Smooth muscle cell (in vitro differentiated cells): ENCODE data around the gene UQCC2. TPM values are rescaled to one million over a fixed set of nuclear protein-coding genes. Genes with fewer than 3 reads are reported as not detected.

Source experiments
- DNase-seq: peaks from one replicate; lab custom pipeline; 2025; ENCODE audit not compliant: unreplicated experiment; lab: John Stamatoyannopoulos, UW
- H2AFZ ChIP-seq: fragments of 200-600 bp; sonication (generic); 2 replicates; pipeline ENCODE4 v1.6.0; 2016; ENCODE audit warnings: antibody characterized with exemption, low read depth, mild to moderate bottlenecking
- H3F3A ChIP-seq: fragments of 200-600 bp; sonication (generic); 2 replicates; pipeline ENCODE4 v1.6.0; 2017; ENCODE audit warnings: antibody characterized with exemption, low read depth
- H3K27ac ChIP-seq: fragments of 200-600 bp; sonication (generic); 2 replicates; pipeline ENCODE4 v1.5.1; 2016; ENCODE audit warnings: low read depth, mild to moderate bottlenecking
- H3K27me3 ChIP-seq: fragments of 200-600 bp; sonication (generic); 2 replicates; pipeline ENCODE4 v1.6.1; 2016; ENCODE audit warnings: low read depth, mild to moderate bottlenecking
- H3K36me3 ChIP-seq: fragments of 200-600 bp; sonication (generic); 2 replicates; pipeline ENCODE4 v1.5.1; 2016; ENCODE audit warnings: low read depth
- H3K4me1 ChIP-seq: fragments of 200-600 bp; sonication (generic); 2 replicates; pipeline ENCODE4 v1.5.1; 2016; ENCODE audit warnings: low read depth
- H3K4me2 ChIP-seq: fragments of 200-600 bp; sonication (generic); 2 replicates; pipeline ENCODE4 v1.6.0; 2016; ENCODE audit warnings: mild to moderate bottlenecking
- H3K4me3 ChIP-seq: fragments of 200-600 bp; sonication (generic); 2 replicates; pipeline ENCODE4 v1.5.1; 2016; ENCODE audit warnings: mild to moderate bottlenecking
- H3K79me2 ChIP-seq: fragments of 200-600 bp; sonication (generic); 2 replicates; pipeline ENCODE4 v1.6.0; 2016; ENCODE audit warnings: low read depth, mild to moderate bottlenecking
- H3K9ac ChIP-seq: fragments of 200-600 bp; sonication (generic); 2 replicates; pipeline ENCODE4 v1.6.0; 2016; ENCODE audit warnings: low read depth
- H3K9me3 ChIP-seq: fragments of 200-600 bp; sonication (generic); replicated peaks from 2 replicates; pipeline ENCODE4 v1.5.1; 2016; ENCODE audit warnings: low read depth
- H4K20me1 ChIP-seq: fragments of 200-600 bp; sonication (generic); 2 replicates; pipeline ENCODE4 v1.6.0; 2016; ENCODE audit warnings: low read depth
- WGBS: methylation state at CpG from one replicate; pipeline ENCODE4 v1.1.7; 2016; ENCODE audit warnings: low lambda C conversion rate; 5-methylcytosine and 5-hydroxymethylcytosine counted together
- polyA plus RNA-seq: library from polyadenylated mRNA; unstranded; fragments of >200 nt; fragmentation: Nextera tagmentation; extraction: Ambion mirVana; gene quantifications from 2 replicates; pipeline ENCODE4 v1.2.1, GENCODE V29; 2016
- total RNA-seq: library from RNA; depleted of rRNA; stranded (reverse); fragments of >200 nt; gene quantifications from 2 replicates; pipeline ENCODE4 v1.2.3, GENCODE V29; 2014
- TF ChIP-seq, protein P1 (sequence below): fragments of 200-600 bp; sonication (generic); IDR thresholded peaks from 2 replicates; pipeline ENCODE4 v1.5.1; 2017; ENCODE audit warnings: borderline replicate concordance, mild to moderate bottlenecking, antibody characterized with exemption; ENCODE audit not compliant: insufficient read depth, poor library complexity, severe bottlenecking

The UQCC2 gene
- total and polyA plus RNA-seq, 2 experiments from 2014 or later = 67.3 to 208 TPM

DNA sequence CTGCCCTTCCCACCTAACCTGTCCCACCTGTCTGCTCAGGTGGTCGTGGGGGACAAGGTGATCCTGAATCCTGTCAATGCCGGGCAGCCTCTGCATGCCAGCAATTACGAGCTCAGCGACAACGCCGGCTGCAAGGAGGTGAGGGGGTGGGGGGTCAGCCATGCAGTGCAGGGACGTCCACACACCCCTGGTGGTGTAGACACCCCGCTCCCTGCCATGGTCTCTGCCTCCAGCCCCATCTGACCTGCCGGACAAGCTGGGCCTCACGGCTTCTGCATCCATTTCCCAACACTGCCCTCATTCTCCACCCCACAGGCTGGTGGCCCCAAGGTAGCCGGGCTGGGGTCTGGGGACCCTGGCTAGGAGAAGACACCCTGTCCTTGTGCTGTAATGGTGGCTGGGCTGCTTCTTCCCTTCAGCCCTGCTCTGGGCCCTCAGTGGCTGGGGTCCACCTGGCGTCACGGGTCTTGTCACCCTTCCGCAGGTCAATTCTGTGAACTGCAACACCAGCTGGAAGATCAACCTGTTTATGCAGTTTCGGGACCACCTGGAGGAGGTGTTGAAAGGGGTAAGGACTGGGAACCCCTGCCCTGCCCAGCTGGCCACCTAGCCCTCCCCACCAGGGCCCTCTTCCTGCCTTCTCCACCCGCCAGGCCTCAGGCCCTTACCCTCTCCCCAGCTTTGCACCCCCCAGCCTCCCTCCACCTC lies 52.4 kb downstream of the UQCC2 start:
- Histone ChIP-seq H3K27ac (no peak overlapping the region), H3K79me2 (no peaks in the 10 kb centered on the region), H3K27me3 (no peaks in the 10 kb centered on the region), H3K4me1 (no peaks in the 10 kb centered on the region), H3K36me3 (no peaks in the 10 kb centered on the region), H3K4me2 (no peak overlapping the region), H3K9ac (no peak overlapping the region), H3K9me3 (no peaks in the 10 kb centered on the region), H4K20me1 (no peaks in the 10 kb centered on the region), H3F3A (no peaks in the 10 kb centered on the region), H2AFZ (no peak overlapping the region), H3K4me3 (no peak overlapping the region)
- WGBS = 91% methylated on average over 14 of the region's 16 CpGs
- TF ChIP-seq, protein P1, sequence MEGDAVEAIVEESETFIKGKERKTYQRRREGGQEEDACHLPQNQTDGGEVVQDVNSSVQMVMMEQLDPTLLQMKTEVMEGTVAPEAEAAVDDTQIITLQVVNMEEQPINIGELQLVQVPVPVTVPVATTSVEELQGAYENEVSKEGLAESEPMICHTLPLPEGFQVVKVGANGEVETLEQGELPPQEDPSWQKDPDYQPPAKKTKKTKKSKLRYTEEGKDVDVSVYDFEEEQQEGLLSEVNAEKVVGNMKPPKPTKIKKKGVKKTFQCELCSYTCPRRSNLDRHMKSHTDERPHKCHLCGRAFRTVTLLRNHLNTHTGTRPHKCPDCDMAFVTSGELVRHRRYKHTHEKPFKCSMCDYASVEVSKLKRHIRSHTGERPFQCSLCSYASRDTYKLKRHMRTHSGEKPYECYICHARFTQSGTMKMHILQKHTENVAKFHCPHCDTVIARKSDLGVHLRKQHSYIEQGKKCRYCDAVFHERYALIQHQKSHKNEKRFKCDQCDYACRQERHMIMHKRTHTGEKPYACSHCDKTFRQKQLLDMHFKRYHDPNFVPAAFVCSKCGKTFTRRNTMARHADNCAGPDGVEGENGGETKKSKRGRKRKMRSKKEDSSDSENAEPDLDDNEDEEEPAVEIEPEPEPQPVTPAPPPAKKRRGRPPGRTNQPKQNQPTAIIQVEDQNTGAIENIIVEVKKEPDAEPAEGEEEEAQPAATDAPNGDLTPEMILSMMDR = no peak
- DNase-seq = no peak

DNA sequence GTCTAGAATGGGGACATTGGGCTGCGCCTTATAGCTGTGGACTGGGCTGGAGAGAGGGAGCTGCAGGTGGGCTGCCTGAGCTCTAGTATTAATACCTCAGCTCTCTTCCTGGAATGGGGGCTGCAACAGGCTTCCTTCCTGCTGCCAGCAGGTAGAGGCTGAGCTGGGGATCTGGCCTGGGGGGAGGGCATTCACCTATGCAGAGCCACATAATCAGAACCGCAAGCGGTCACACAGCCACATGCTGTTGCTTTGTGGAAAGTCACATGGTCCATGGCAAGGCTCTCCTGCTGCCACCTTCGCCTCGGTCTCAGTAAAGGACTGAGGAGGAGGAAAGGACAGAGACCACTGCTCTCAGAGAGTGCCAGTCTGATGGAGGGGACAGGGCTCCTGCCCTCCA lies 54.7 kb downstream of the UQCC2 start:
- Histone ChIP-seq H4K20me1 (no peaks in the 10 kb centered on the region), H3F3A (no peaks in the 10 kb centered on the region), H3K79me2 (no peaks in the 10 kb centered on the region), H3K27ac (no peak overlapping the region), H3K9me3 (no peaks in the 10 kb centered on the region), H3K4me3 (no peak overlapping the region), H3K9ac (no peak overlapping the region), H3K36me3 (no peaks in the 10 kb centered on the region), H2AFZ (no peak overlapping the region), H3K4me2 (no peak overlapping the region), H3K4me1 (no peaks in the 10 kb centered on the region), H3K27me3 (no peaks in the 10 kb centered on the region)
- TF ChIP-seq, protein P1 = no peak
- WGBS = 87% methylated on average over 5 of the region's 5 CpGs
- DNase-seq = no peak

DNA sequence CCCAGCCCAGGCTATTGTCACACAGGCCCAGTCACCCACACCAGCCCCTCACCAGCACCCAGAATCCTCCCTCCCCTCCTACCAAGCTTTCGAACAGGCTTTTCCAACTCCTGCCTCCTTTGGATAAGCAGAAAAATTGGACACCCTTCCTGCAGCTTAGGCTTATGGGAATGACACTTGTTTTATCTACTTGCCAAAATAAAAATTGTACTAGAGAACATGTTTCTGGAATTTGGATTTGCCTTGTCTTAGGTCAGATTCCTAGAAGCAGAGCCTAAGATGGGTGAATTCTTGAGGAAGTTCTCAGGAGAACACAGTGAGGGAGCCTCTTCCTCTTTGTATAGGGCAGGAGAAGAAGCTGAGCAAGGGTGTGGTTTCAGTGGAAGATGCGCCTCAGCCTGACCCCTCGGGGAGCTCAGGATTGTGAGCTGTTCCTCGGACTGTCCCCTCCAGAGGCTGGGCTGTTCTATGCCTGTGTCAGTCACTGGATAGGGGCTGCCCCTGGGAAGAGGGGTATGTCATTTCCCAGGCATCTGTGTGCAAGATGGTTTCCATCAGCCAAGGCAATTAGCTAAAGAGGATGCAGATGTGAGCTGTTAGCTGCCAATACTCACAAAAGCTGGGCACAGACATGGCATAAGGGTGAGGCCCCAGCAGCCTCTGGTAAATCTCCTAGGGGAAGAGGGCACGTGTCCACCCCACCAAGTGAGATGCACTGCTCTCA lies 56.5 kb downstream of the UQCC2 start:
- DNase-seq = no peak
- Histone ChIP-seq H2AFZ (no peak overlapping the region), H3K9me3 (no peaks in the 10 kb centered on the region), H3K79me2 (no peaks in the 10 kb centered on the region), H3F3A (no peaks in the 10 kb centered on the region), H3K4me1 (no peaks in the 10 kb centered on the region), H3K9ac (no peak overlapping the region), H3K4me2 (no peak overlapping the region), H3K27me3 (no peaks in the 10 kb centered on the region), H4K20me1 (no peaks in the 10 kb centered on the region), H3K36me3 (no peaks in the 10 kb centered on the region), H3K4me3 (no peak overlapping the region), H3K27ac (no peak overlapping the region)
- TF ChIP-seq, protein P1 = no peak
- WGBS = 88% methylated on average over 5 of the region's 5 CpGs
